NCI-H2227 treated with DMSO at 0.1 percent for 48 hours (cell line): ENCODE measurements around the gene MBD5.

ENCODE experiments used
- DNase-seq: peaks from one replicate; lab custom pipeline; 2025; lab: John Stamatoyannopoulos, UW

The MBD5 gene

DNA sequence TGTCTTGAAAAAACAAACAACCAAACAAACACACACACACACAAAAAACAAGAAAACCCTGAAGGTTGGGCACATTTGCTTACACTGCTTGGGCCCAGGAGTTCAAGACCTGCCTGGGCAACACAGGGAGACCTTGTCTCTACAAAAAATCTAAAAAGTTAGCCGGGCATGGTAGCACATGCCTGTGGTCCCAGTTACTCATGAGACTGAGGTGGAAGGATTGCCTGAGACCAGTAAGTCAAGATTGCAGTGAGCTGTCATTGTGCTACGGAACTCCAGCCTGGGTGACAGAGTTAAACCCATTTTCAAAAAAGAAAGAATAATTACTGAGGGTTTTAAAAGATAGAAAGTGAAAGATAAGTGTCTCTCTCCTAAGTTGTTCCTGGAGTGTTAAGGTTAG is 103.4 kb downstream of the MBD5 start:
- DNase-seq = no peak

DNA sequence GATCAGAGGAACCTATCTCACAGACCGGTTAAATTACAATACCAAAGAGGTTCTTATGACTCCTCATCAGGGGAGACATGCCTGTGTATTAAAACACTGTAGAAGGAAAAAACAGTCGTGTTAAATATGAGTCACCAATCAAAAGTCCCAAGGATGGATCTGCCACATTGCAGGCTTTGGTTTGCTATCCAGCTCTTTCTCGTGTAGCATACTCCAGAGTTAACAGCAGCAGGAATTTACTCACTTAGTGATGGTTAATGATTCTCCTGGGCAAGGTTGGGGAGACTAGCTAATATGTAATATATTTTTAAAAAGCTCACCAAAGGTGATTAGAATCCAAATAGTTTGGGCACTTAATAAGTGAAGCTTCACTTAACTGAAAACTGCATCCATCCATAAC is 109.7 kb downstream of the MBD5 start:
- DNase-seq = no peak

DNA sequence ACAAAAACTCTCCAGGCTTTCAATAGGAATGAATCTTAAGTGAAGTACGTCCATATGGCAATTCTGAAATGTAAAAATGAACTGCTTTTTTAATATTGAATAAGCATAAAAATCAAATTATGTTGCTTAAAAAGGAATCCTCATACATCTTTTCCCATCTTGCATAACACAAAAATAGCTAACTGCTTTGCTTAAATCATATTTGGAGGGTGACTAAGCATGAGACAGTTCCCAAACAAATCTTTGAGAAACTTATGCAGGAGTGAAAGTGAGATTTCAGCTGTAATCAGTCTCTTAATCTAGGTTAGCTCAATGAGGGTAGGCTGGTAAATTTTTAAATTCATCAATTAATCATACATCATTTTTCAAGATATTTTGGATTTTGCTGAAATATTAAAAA is 111.5 kb downstream of the MBD5 start:
- no peak for DNase-seq

DNA sequence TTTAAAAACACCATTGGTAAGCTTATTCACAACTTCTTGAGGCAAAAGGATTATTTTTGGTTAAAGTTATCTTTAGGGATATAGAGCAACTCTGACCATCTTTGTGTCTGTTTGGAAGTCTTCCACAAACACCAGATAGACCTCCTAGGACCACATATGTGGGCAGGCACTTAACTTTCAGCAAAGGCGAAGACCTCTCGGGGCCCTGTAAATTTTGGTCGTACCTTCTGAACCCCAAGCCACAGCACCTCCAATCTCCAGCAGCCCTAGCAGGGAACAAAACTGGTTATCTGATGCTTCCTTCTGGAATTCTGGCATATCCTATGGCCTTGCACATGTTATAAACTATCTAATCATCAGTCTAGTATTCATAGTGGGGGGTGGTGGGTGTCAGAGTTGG is 114.8 kb downstream of the MBD5 start:
- DNase-seq = no peak

DNA sequence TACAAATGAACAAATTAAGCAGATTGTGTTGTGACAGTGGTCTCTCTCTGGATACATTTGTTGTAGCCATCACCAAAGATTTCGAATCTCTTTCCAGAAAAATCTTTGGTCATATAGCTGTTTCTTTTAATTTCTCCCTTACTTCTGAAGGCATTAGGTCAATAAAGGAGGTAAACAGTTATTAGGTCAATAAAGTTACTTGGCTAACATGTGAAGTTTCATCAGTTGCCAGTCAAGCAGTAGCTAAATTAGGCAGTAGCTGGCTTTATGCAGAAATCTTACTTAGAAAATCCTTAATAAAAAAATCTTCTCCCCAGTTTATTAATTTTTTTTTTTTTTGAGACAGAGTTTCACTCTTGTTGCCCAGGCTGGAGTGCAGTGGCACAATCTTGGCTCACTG is 115.5 kb downstream of the MBD5 start:
- no peak for DNase-seq

DNA sequence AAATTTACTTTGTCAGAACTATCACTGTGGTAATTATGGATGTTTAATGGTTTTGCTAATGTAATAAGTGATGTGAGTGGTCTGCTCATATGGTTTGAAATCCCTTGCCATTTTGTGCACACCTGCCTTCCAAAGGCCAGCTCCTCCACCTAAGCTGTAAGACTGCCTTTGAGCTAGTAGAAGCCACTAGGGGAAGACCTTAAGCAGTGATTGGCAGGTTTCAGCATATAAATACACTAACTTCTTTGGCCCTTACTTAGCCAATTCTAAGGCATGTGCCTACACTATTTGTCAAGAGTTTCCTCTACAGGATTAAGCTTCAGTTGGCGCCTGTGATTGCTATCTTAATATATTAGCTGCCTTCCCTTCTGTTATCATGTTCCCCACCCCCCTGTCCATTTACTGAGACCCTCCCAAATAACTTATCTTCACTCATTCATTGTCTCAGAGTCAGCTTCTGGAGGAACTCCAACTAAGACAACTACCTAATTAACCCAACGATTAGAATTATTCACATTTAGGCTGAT is 141.1 kb downstream of the MBD5 start:
- DNase-seq = no peak

DNA sequence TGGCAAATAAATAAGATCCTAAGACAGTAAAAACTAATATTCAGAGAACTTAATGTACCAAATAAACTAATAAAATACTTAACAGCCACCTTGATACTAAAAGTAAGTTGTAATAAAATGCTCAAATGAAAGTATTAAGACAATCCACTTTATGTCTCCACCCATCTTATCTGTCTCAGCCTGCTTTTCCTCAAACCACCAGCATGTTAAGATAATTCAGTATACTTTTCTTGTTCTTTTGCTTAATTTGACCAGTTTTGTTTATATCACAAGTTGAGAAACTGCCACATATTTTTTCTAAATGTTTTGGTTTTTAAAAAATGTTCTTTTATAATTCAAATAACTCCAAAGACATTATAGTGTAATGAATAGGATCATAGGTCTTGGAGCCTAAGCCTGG is 142.0 kb downstream of the MBD5 start:
- DNase-seq = no peak

DNA sequence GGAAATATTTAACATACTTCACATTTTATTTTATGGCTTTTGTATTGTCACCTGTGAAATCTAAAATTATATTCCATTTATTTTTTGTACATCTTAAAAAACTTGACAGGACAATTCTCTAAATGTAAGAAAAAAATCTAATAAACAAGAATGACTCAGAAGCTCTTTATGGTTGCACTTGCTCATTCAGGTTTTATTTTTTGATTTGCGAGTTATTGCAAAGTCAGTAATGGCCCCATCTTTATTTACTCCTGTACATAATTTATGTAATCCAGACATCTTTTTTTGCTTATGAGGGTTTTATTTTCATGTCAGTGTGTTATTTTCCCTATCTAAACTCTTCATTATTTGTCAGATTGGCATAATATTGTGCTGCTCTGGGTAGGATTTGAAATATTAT is 145.1 kb downstream of the MBD5 start:
- no peak for DNase-seq

DNA sequence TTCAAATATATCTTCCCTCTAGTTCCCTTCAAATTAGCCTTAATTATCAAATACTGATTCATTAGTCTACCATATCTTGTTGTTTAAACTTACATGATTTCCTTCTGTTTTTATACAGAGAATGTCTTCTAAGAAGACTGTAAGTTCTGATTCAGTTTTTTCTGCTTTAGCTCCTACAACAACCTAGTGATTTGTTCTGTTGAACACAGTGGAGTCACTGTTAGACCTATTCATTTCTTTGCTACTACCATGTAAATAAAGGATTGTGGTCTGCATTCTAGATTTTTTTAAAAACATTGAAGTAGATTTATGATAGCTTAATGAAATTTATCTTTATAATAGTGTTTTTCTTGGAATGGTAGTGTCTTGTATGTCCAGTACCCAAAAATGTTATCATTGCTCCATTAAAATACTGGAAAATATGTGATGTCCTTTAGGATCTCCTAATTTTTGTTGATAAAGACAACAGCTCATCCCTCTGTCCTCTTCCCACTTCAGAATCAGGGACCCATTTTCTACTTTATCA is 146.4 kb downstream of the MBD5 start:
- DNase-seq = no peak

DNA sequence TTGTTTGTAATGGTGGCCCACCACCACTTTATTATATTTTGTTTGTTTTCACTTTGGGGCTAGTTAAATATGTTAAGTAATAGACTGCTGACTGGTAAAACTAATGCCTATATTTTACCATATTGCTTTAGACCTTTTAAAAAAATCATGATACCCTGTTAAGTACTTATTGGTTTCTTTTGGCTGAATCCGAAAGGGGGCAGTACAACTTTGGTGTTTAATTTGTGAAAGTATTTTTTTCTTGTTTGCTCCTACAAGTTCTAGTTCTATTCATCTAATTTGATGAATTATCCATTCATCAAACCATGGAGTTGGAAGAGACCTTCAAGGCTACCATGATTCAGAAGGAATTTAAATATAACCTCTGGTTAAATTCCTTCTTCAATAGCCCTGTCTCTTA is 147.0 kb downstream of the MBD5 start:
- no peak for DNase-seq

DNA sequence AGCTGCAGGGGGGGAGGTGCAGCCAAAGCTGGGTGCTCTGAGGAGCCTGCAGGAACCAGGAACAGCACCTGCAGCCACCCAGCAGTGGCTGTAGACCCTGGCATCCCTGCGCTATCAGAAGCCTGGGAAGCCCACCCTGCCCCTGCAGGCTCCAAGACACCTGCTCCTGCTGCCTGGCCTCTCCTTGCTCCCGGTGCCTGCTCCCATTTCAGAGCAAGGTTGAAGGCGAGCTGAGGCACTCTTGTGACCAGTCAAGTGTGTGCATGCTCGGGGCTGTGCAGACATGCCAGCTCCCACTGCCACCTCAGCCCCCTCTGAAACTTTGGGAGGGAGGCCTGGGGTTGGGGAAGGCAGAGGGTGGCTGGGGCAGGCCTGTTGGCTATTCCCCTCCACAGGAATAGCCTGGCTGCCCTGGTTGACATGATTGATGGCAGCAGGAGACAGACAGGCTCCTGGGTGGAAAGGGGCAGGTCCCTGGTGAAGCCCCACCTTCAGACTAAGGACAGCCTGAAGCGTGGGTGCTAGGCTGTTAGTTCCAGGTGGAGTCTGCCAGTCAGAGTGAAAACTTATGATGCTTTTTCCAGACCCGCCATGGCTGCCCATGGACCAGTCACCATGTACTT is 151.4 kb downstream of the MBD5 start:
- no peak for DNase-seq

DNA sequence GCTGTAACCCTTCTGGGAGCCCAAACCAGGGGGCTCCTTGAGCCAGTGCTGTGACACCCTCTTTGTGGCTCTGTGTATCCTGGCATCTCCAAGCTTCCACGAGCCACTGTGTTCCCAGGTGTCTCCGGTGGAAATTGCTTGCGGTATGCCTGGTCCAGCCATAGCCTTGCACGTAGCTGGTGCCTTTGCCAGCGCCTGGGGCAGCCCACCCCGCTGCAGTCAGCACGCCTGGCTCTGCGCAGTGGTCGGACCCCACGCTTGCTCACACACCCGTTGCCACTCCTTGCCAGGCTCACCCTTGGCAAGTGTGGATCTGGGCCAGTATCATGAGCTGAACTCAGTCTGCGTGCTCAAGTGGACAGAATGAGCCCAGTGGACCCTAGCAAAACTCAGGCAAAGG is 152.3 kb downstream of the MBD5 start:
- DNase-seq = no peak

DNA sequence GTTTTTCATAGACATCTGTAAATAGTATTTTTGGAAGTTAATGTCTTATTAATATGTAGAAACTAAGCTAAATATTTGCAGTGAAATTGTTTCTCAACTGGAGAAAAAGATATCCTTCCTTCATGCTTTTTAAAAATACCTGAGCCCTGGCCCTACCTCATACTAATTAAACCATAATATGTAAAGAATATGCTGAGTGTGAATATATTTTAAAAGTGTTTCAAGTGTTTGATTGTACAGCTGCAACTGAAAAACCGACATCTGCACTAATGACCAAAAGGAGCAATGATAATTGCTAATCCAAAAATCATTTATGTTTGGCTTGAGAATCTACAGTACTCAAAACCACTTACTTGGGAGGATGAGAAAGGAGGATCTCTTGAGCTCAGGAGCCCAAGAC is 156.7 kb downstream of the MBD5 start:
- DNase-seq = no peak

DNA sequence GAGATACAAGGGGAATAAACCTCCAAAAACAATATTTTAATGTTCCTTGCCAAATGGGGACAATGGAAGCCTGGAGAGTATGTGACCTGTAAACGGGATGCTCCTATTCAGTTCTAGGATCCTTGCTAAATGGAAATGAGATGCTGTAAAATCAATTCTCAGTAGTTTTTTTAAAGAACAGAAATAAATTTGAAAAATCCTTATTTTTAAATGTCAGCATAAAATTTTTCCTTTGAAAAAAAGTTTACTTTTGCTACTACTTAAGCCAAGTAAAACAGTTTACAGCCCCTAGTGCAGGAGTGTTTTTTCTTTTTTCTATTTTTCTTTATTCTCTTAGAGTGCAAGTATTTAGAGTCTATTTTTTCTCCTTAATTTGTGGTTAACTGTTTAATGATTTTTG is 158.8 kb downstream of the MBD5 start:
- DNase-seq = no peak

DNA sequence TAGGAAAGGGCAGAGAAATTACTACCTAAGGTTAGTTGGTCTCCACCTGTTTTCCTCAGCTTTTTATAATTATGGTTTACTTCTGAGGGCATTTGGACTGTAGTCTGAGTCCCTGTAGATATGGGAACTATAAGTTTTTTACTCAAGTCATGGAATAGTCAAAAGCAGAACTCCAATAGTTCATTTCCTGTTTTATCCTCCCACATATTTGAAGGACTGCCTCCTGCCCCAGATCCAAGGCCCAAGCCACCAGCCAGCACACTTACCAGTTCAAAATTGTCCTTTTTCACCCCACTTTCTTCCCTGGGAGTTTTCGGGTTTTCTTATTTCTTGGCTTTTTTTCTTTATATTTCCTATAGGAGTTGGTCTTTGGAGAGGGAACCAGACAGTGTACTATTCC is 164.1 kb downstream of the MBD5 start:
- no peak for DNase-seq

DNA sequence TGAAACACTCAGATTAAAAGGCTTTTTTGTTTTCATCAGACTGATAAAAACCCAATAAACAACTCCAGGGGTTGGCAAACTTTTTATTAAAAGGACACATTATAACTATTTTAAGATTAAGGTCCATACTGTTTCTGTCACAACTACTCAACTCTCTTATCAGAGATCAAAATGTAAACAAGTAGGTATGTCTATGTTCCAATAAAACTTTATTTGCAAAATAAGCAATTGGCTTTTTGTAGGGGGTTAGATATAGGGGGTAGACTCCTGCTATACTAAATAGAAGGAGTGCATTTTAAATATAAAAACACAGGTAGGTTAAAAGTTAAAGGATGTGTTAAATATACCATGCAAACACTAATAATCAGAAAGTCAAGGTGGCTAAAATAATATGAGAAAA is 174.0 kb downstream of the MBD5 start:
- DNase-seq = no peak

DNA sequence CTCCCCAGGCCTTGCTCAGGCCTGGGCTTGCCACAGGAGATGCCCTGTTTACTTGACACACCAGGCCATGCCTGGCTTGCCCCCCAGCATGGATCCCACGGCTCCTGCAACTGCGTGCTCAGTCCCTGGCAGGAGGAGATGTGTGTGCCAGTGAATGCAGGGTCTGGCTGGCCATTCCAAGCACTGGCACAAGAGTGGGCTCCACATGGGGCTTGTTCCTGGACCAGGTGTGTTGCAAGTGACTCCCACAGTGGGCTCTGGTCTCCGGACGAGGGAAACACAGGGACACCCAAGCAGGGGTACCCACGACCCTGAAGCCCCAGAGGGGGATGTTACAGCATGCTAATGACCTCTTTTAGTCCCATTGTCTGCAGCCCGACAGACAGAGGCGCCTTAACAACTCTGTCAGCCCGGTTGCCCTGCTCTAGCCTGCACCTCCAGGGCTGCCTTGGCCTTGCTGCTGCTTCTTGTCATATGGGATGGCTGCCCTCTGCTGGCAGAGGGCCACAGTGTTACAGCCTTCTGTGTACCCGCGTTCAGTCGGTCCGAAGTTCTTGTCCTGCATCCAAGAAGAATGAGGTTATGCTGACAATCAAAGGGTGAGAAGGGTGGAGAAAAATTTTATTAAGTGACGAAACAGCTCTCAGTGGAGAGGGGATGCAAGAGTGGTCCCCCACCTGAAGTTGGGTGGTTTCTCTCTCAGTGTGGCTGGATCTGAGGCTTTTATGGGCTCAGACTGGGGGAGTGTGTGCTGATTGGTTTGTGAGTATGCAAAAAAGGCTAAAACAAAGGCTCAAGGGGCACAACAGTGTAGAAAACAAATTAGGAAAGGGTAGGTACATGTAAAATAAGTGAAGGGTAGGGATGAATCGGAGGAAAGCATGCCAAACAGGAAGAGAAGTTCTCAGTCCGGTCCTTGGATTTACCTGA is 180.4 kb downstream of the MBD5 start:
- DNase-seq = no peak

DNA sequence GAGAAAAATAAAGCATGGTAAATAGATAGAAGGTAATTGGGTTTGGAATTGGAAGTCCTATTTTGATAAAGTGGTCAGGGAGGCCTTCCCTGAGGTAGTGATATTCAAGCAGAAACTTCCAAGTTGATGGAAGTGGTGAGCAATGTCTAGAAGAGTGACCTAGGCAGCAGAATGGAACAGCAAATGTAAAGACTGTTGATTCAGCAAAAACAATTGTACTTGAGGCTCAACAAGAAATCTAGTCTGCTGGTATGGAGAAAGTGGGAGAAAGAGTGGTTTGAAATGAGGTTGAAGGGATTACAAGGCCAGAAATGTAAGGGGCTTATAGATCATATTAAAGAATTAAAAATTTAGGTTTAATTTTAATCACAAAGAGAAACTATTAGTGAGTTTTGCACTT is 181.3 kb downstream of the MBD5 start:
- no peak for DNase-seq

DNA sequence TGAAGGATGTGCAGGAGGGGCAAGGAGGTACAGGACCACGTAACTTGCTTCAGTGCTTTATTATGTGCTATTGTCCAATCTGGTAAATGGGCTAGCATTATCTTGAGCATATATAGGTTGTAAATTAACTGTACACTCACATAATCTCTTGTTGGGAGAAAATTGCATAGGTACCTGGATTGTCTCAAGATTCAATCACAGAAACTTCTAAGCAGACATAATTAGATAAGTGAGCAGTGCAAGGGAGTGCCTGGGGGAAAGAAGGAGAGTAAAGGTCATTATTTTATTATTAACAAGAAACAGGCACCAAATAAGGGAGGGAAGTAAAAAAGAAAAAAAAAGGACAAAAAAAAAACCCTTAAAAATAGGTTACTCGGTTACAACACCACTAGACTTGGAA is 186.2 kb downstream of the MBD5 start:
- DNase-seq = no peak

DNA sequence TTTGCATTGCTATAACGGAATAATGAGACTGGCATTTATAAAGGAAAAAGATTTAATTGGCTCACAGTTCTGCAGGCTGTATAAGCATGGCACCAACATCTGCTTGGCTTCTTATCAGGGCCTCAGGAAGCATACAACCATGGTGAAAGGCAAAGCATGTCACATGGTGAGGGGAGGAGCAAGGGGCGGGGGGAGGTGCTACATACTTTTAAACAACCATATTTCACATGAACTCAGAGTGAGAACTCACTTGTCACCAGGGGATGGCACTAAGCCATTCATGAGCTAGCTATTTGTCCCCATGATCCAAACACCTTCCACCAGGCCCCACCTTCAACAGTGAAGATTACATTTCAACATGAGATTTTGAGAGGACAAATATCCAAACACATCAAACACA is 188.7 kb downstream of the MBD5 start:
- DNase-seq = no peak

DNA sequence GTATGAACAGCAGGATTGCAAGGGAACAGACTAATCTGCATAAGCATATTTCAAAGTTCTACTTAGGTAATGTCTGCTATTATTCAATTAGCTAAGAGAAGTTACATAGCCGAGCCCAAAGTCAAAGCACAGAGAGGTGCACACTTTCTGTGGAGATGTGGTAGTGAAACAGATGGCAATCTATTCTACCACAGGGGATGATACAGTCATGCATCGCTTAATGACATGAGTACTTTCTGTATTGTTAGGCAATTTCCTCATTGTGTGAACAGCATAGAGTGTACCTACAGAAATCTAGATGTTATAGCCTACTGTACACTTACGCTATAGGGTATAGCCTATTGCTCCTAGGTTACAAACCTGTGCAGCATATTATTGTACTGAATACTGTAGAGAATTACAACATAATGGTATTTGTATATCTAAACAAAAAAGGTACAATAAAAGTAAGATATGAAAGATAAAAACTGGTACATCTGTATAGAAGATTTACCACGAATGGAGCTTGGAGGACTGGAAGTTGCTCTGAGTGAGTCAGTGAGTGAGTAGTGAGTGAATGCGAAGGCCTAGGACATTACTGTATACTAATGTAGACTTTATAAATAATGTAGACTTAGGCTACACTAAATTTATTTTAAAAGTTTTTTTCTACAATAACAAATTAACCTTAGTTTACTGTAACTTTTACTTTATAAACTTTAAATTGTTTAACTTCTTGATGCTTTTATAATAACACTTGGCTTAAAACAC is 197.6 kb downstream of the MBD5 start:
- DNase-seq = no peak

DNA sequence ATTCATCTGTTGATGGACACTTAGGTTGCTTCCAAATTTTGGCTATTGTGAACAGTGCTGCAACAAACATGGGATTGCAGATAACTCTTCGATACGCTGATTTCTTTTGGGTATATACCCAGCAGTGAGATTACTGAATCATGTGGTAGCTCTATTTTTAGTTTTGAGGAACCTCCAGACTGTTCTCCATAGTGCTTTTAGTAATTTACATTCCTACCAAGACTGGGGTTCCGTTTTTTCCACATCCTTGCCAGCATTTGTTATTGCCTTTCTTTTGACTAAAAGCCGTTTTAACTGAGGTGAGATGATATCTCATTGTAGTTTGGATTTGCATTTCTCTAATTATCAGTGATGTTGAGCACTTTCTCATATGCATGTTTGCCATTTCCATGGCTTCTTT is 200.3 kb downstream of the MBD5 start:
- DNase-seq = no peak

DNA sequence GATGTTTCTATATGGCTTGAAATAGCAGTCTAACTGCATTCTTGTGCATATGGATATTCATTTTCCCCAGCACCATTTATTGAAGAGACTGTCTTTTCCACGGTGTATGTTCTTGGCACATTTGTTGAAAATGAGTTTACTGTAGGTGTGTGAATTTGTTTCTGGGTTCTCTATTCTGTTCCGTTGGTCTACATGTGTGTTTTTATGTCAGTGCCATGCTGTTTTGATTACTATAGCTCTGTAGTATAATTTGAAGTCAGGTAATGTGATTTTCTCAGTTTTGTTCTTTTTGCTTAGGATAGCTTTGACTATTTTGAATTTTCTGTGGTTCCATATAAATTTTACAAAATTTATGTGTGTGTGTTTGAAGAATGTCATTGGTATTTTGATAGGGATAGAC is 201.0 kb downstream of the MBD5 start:
- no peak for DNase-seq
